Right hindlimb (tissue), 1 donor: Measurements from ENCODE around the gene ITLN1.
"Not testable (repeated sequence)": the region's sequence is repeated elsewhere in the genome, so short reads cannot be mapped to it uniquely, and the experiment has no call there.

ENCODE experiments used
- DNase-seq: peaks from one replicate; pipeline ENCODE4 v3.0.0-alpha.2; 2018

ITLN1 gene

GRCh38 chr1:160882582-160882981 is 2.4 kb downstream of the ITLN1 start:
- no peak for DNase-seq

- DNase-seq: not testable (repeated sequence)
Measured at GRCh38 chr1:160881264-160881663, 3.7 kb downstream of the ITLN1 start.

- no peak for DNase-seq
Measured at GRCh38 chr1:160880216-160880615, 4.8 kb downstream of the ITLN1 start.

- DNase-seq: no peak
Measured at GRCh38 chr1:160879056-160879455, 5.9 kb downstream of the ITLN1 start.

GRCh38 chr1:160877221-160877620 is 7.8 kb downstream of the ITLN1 start:
- DNase-seq: no peak

- DNase-seq: no peak
Measured at GRCh38 chr1:160876311-160876710, 8.7 kb downstream of the ITLN1 start.

GRCh38 chr1:160875591-160875990 is 9.4 kb downstream of the ITLN1 start:
- DNase-seq: not testable (repeated sequence)

GRCh38 chr1:160874935-160875334 is 10.0 kb downstream of the ITLN1 start:
- DNase-seq: no peak

GRCh38 chr1:160868141-160868540 is 16.8 kb downstream of the ITLN1 start:
- DNase-seq: no peak

GRCh38 chr1:160867651-160868050 is 17.3 kb downstream of the ITLN1 start:
- not testable (repeated sequence) for DNase-seq

- DNase-seq: no peak
Measured at GRCh38 chr1:160866695-160867260, 18.2 kb downstream of the ITLN1 start.

- DNase-seq: no peak
Measured at GRCh38 chr1:160866001-160866694, 18.8 kb downstream of the ITLN1 start.

- no peak for DNase-seq
Measured at GRCh38 chr1:160865337-160865736, 19.6 kb downstream of the ITLN1 start.

GRCh38 chr1:160864173-160864572 is 20.8 kb downstream of the ITLN1 start:
- DNase-seq: no peak

GRCh38 chr1:160863774-160864131 is 21.2 kb downstream of the ITLN1 start:
- DNase-seq: no peak

- DNase-seq: no peak
Measured at GRCh38 chr1:160863061-160863773, 21.8 kb downstream of the ITLN1 start.

GRCh38 chr1:160862203-160863060 is 22.5 kb downstream of the ITLN1 start, which contains the start of gene CD244:
Gene CD244 (minus strand): TSS chr1:160862887. CDS start chr1:160862677, 210 bp downstream.
- no peak for DNase-seq

GRCh38 chr1:160860840-160861505 is 24.0 kb downstream of the ITLN1 start:
- DNase-seq: no peak

- no peak for DNase-seq
Measured at GRCh38 chr1:160859166-160859565, 25.8 kb downstream of the ITLN1 start.

- no peak for DNase-seq
Measured at GRCh38 chr1:160858507-160858906, 26.5 kb downstream of the ITLN1 start.

- DNase-seq: no peak
Measured at GRCh38 chr1:160858097-160858496, 26.9 kb downstream of the ITLN1 start.

GRCh38 chr1:160855181-160855981 is 29.6 kb downstream of the ITLN1 start:
- DNase-seq: no peak
